Measurements from ENCODE around the gene CARNS1.

DNA sequence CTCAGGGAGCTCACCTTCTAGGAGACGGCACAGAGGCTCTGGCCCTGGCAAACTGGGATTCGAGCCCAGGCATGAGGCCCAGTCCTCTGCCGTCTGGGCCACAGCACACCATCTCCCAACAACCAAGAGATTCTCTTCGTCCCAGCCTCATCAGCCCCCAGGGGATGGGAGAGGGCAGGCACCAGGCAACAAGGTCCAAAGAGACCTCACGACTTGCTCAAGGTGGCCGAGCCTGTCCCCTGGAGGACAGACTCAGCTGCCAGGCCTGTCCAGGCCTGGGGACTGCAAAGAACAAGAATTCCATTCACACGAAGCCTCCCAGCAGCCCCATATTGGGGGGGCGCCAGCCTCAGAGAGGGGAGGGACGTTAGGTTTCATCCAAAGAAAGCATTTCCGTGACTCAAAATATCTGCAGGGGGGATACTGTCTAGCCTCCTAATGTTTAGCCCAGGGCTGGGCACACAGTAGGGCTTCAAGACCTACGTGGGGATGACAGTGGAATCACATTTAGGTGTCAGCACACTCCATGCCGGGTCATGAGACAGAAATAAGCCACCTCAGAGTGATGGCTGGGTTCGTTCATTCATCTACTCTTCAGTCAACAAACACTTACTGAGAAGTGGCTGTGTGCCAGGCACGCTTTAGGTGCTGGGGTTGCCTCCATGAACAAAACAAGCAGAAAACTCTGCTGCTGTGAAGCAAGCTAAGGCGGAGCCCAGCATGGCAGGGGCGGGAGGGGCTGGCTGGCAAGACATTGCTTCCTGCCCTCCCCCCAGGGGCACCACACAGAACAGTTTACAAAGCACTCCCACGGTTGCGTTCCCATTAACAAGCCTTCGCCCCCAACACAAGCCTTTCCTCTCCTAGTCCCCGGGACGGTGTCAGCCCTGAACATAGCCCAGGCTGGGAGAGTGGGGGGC lies 1.2 kb downstream of the CARNS1 start:
- TF ChIP-seq, protein P1, sequence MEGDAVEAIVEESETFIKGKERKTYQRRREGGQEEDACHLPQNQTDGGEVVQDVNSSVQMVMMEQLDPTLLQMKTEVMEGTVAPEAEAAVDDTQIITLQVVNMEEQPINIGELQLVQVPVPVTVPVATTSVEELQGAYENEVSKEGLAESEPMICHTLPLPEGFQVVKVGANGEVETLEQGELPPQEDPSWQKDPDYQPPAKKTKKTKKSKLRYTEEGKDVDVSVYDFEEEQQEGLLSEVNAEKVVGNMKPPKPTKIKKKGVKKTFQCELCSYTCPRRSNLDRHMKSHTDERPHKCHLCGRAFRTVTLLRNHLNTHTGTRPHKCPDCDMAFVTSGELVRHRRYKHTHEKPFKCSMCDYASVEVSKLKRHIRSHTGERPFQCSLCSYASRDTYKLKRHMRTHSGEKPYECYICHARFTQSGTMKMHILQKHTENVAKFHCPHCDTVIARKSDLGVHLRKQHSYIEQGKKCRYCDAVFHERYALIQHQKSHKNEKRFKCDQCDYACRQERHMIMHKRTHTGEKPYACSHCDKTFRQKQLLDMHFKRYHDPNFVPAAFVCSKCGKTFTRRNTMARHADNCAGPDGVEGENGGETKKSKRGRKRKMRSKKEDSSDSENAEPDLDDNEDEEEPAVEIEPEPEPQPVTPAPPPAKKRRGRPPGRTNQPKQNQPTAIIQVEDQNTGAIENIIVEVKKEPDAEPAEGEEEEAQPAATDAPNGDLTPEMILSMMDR (IDR thresholded peaks at IDR 0.05; ENCODE audit: low read depth, low read length, missing input control) = no peak
- TF ChIP-seq JUND (IDR thresholded peaks at IDR 0.05) = no peak

All from liver (tissue), 3 donors.